HG03457 (cell line): ENCODE measurements around the gene EPHB1.

Source experiments
- ATAC-seq: cut with Tn5 transposase; IDR thresholded peaks from one replicate; pipeline ENCODE4 v1.9.1; 2021; ENCODE audit warnings: moderate number of reproducible peaks; ENCODE audit not compliant: unreplicated experiment

The EPHB1 gene

GRCh38 chr3:134807189-134807588 is 12.1 kb downstream of the EPHB1 start:
- ATAC-seq: no peak

- ATAC-seq: no peak
Measured at GRCh38 chr3:134808835-134809234, 13.8 kb downstream of the EPHB1 start.

GRCh38 chr3:134809427-134810051 is 14.5 kb downstream of the EPHB1 start:
- ATAC-seq: no peak

GRCh38 chr3:134810052-134810435 is 15.0 kb downstream of the EPHB1 start:
- ATAC-seq: no peak

GRCh38 chr3:134810850-134811249 is 15.8 kb downstream of the EPHB1 start:
- no peak for ATAC-seq

GRCh38 chr3:134813618-134814017 is 18.6 kb downstream of the EPHB1 start:
- ATAC-seq: no peak

GRCh38 chr3:134815519-134815918 is 20.5 kb downstream of the EPHB1 start:
- ATAC-seq: no peak

- no peak for ATAC-seq
Measured at GRCh38 chr3:134816623-134817022, 21.6 kb downstream of the EPHB1 start.

GRCh38 chr3:134817297-134817696 is 22.2 kb downstream of the EPHB1 start:
- ATAC-seq: peak; percentile 88

- no peak for ATAC-seq
Measured at GRCh38 chr3:134820994-134821393, 25.9 kb downstream of the EPHB1 start.

GRCh38 chr3:134822090-134822489 is 27.0 kb downstream of the EPHB1 start:
- ATAC-seq: no peak

- no peak for ATAC-seq
Measured at GRCh38 chr3:134823679-134824078, 28.6 kb downstream of the EPHB1 start.

GRCh38 chr3:134824791-134825190 is 29.7 kb downstream of the EPHB1 start:
- no peak for ATAC-seq

- ATAC-seq: no peak
Measured at GRCh38 chr3:134827213-134827612, 32.2 kb downstream of the EPHB1 start.

- ATAC-seq: no peak
Measured at GRCh38 chr3:134829721-134830120, 34.7 kb downstream of the EPHB1 start.

GRCh38 chr3:134832585-134832984 is 37.5 kb downstream of the EPHB1 start:
- ATAC-seq: no peak

GRCh38 chr3:134833453-134834163 is 38.5 kb downstream of the EPHB1 start:
- ATAC-seq: no peak

- ATAC-seq: no peak
Measured at GRCh38 chr3:134836921-134837320, 41.9 kb downstream of the EPHB1 start.

GRCh38 chr3:134838599-134838998 is 43.5 kb downstream of the EPHB1 start:
- ATAC-seq: no peak

GRCh38 chr3:134839422-134839821 is 44.4 kb downstream of the EPHB1 start:
- ATAC-seq: no peak

GRCh38 chr3:134839990-134840389 is 44.9 kb downstream of the EPHB1 start:
- ATAC-seq: peak; percentile 75

- no peak for ATAC-seq
Measured at GRCh38 chr3:134840459-134840858, 45.4 kb downstream of the EPHB1 start.

- no peak for ATAC-seq
Measured at GRCh38 chr3:134846084-134846483, 51.0 kb downstream of the EPHB1 start.
